GM20431 (cell line): ENCODE data around the gene EFNB1.

Experiments used
- in situ Hi-C: fragments of 300-500 bp; cut with MseI, MboI; formaldehyde crosslinking; loops from one replicate; pipeline ENCODE4 v1.15.0; 2020; ENCODE audit warnings: low sequenced_read_pairs; ENCODE audit not compliant: unreplicated experiment

Gene EFNB1

DNA sequence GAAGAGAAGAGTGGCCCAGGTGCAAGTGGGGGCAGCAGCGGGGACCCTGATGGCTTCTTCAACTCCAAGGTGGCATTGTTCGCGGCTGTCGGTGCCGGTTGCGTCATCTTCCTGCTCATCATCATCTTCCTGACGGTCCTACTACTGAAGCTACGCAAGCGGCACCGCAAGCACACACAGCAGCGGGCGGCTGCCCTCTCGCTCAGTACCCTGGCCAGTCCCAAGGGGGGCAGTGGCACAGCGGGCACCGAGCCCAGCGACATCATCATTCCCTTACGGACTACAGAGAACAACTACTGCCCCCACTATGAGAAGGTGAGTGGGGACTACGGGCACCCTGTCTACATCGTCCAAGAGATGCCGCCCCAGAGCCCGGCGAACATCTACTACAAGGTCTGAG, 11.4 kb downstream of the EFNB1 start:
- in situ Hi-C loops: loop anchor here (25.0 kb wide), 1 partner anchor 372 kb away; no protein-coding TSS in a partner anchor

DNA sequence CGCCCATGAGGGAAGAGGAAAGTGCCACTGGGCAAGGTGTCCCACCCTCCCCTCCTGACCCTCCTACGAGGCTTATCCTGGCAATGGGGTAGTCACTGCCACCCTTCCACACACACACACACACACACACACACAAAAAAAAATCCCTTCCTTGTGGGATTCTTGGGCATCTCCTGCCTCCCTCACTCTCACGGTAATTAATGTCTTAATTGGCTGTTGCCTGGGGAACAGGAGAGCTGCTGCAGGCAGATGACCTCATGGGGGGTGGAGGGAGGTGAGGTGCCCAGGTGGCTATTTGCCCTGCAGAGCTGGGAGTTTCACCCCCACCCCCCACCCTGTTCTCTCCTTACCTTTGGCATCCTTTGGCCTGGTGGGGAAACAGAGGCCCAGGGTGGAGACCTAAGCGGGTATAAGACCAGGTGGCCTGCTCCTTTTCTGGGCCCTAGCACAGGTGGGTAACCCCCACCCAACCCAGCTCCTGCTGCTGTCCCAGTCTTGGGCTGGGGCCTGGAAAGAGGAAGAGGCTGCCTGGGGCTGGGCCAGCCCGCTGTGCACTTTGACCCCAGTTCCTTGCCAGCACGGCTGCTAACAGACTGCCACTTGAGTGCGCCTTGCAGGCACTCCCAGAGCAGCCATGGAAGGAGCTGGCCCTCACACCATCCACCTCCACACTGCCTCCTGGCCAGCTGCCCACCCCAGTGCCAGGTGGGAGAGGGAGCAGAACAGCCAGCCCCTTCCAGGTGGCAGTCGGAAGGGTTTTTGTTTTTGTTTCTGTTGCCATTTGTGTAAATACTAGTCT, 12.6 kb downstream of the EFNB1 start:
- in situ Hi-C loops: loop anchor here (25.0 kb wide), 1 partner anchor 371 kb away; no protein-coding TSS in a partner anchor

DNA sequence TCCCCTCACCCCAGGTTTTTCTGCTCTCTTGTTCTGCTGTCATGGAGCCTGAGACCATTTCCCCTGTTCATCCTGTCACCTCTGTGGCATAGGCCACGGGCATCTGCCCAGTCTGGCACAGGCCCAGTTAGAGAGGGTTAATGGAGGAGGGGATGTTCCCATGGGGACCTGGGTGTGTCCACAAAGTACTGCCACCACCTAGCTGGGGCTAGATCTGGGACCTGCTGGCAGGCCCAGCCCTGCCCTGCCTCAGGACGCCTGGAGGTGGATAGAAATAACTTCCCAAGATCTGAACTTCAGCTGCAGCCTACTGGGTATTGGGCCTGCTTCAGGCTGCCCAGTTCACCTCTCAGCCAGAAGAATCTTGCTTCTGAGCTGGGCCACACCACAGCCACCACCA, 13.5 kb downstream of the EFNB1 start:
- in situ Hi-C loops: loop anchor here (25.0 kb wide), 1 partner anchor 370 kb away; no protein-coding TSS in a partner anchor

DNA sequence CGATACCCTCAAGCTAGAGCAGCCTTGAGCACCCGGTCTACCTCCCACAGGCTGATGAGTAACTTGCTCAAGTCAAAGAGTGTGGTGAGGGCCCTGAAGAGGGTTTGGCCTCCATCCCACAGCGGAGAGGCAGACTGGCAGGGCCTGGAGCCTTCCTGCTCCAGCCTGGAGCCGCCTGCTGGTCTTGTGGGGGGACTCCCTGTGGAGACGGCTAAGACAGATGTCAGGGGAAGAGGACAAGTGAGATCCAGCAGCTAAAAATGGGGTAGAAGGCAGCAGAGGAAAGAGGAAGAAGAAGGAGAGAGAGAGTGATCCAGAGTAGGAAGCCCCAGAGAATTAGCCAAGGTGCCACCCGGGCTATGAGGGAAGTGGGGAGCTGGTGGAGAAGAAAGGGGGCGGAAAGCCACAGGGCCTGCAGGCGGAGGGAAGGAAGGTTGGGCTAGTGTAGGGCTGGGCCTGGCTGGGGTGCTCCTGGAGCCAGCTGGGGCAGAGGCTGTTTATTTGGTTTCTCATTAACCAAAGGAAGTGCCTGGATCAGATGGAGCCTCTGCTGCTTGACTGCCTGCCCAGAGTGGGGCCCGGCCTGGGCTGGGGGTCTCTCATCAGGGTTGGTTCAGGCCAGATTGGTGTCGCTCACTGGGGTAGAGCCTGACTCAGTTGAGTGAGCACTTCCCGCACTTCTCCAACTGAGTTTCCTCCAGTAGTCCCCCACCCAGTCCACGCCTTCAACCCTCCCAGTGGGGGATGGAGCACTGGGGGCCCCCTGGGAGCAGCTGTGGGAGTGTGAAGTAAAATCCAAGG, 14.2 kb downstream of the EFNB1 start:
- in situ Hi-C loops: loop anchor here (25.0 kb wide), 1 partner anchor 369 kb away; no protein-coding TSS in a partner anchor

DNA sequence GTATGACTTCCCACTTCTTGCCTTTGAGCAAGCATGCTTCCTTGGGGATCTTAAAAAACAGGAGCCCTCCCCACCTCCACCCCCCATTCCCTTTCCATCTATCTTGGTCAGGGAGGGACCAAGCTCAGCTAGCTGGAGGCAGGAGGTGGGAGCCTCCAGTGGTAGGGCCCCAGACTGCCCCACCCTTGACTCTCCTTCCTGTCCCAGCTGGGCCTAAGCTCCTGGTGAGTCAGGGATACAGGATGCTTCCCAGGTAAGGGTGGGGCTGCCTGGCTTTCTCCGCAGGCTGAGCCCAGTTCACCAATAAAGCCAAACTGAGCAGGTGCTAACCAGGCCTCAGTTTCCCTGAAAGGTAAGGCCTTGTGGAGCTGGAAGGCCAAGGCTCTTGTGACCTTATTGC, 15.2 kb downstream of the EFNB1 start:
- in situ Hi-C loops: loop anchor here (25.0 kb wide), 1 partner anchor 368 kb away; no protein-coding TSS in a partner anchor

DNA sequence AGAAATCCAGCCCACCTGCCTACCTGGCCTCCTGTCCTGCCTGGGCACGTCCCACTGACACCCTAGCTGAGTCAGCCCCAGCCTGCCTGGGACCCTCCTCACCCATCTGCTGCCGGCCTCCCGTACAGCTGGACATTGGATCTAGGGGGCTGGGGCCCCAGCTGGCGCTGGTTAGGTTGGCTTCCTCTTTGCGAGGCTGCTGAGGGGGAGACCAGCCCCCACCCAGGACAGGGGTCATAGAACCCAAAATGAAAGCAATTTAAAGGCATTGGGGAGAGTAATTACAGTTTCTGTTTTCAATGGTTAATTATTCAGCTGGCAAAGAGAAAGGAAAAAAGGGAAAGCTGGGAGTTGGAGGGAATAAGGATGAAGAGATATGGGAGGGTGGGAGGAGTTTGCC, 15.8 kb downstream of the EFNB1 start:
- in situ Hi-C loops: loop anchor here (25.0 kb wide), 1 partner anchor 368 kb away; no protein-coding TSS in a partner anchor

DNA sequence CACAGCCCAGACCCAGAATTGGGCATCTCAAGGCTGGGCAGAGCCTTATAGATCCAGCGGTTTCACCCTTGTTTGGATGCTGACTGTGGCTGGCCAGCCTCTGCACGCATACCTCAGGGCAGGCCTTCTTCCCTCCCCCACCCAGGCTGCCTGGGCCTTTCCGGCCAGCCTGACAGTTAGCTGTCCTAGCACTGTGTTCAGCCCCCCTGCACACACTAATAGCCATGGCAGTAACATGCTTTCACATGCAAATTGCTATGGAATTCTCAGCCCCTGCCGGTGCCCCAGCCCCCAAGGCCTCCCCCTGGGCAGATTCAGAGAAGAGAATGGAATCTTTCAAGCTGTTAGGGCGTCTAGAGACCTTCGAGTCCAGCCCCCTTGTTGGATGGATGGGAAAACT, 17.7 kb downstream of the EFNB1 start:
- in situ Hi-C loops: loop anchor here (25.0 kb wide), 1 partner anchor 366 kb away; no protein-coding TSS in a partner anchor

DNA sequence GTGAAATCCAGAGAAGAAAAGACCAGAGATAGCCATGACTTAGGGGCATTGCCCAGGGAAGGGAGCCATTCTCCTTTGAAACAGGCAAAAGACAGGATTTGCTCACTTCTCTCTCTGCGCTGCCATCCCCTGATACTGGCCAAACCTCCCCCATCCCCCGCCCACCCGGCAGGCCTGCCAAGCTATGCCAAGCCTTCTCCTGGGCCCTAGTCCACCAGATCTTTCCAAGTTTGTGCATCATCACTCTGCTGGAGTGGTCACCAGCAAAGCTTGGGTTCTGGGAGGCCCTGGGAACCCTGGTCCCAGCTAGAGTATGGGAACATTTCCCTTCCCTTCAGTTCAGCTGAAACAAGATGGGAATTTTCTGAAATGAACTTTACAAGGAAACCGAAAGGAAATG, 18.4 kb downstream of the EFNB1 start:
- in situ Hi-C loops: loop anchor here (25.0 kb wide), 1 partner anchor 365 kb away; no protein-coding TSS in a partner anchor

DNA sequence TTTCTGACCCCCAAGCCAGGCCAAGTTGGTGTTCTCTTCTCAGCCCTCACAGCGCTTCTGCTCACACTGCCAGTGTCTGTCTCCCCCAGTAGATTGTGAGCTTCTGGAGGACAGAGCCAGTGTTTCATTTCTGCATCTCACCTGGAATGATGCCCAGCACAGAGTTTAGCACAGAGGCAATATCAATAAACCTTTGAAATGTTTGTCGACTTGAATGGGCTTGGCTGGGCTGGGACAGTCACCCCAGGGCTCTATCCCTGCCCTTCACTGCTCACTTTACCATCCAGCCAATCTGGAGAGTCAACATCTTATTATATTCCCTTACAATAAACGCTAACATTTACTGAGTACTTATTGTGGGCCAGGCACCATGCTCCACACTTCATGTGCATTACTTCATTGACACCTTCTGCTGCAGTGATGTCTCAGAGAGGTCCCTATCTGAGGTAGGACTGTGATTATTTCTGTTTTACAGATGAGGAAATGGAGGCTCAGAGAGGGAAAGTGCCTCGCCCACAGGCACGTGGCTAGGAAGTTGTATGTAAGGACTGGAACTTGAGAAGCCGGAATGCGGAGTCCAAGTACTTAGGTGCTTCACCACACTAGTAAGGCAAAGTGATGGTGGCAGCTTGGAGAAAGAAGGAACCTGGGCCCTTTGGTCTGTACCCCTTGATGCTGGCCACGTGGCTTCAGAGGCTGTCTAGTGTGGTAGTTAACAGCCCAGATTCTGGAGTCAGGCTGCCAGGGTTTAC, 19.5 kb downstream of the EFNB1 start:
- in situ Hi-C loops: loop anchor here (25.0 kb wide), 1 partner anchor 364 kb away; no protein-coding TSS in a partner anchor

DNA sequence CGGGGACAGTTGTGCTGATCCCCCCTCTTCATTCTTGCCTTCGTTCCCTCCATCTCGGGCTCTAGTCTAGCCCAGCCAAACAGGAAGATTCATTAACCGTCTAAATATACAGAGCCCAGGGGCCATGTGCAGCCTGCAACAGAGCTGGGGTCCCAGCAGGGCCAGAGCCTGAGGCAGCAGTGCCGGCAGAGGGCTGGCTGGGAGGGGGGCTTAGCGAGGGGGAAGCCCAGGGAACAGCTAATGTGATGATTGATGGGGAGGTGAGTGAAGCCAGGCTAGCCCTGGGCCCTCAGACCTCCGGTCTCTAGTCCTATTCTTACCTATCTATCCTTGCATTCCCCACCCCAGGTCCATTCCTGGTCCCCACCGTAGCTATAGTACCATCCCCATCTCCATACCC, 22.3 kb downstream of the EFNB1 start:
- in situ Hi-C loops: no loop called here

DNA sequence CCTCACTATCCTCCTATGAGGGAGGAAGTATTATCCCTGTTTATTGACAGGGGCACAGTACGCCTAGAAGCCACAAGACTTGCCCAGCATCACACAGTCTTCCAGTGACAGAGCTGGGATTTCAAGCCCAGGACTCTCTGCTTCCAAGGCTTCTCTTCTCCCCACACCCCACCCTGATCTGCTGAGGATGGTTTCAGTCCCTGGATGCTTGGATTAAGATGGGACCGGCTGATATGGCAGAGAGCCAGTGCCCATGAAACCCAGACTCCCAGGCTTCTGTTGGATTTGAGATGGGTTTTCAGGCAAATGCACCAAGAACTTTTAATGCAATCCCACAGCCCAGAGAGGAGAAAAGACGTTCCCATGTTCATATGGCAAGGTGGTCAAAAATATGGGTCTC, 23.2 kb downstream of the EFNB1 start:
- in situ Hi-C loops: no loop called here

DNA sequence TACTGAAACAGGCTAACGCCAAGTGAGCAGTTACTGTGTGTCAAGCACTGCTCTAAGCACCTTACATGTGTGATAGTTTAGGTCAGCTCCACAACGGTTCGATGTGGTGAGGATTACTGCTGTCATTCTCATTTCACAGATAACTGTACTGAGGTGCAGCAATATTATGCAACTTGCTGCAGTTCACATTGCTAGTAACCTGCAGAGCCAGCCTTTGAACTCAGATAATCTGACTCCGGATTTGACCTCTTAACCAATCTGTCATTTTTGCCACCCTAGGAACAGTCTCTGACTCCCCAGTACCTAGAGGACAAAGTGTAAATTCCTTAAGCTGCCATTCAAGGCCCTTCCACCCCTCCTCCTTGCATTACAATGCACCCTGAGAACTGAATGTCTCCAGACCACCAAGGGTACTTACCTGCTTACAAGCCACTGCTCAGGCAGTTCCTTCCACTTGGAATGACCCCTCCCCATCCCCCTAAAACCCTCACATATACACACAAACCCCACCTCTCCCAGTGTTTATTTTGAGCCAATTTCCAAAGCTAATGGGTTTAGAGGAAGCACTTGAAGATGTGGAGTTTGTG, 24.9 kb downstream of the EFNB1 start:
- in situ Hi-C loops: no loop called here

DNA sequence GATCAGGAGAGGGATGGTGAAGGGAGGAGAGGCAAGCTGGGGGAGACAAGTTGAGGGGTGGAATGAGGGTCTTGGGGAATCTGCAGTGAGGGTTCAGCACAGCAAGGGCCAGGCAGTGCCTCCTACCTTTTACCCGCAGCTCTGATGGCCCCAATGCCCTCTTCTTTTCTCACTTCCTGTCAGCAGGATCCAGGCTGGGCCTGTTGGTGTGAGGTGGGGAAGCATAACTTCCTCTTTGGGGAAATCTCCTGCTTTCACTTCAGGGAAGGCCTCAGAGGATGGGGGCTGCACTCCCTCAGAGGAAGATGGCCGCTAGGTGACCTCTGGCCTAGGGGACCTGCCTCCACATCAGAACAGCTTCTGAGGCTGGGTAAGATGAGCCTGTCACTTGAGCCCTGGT, 36.5 kb downstream of the EFNB1 start:
- in situ Hi-C loops: no loop called here

DNA sequence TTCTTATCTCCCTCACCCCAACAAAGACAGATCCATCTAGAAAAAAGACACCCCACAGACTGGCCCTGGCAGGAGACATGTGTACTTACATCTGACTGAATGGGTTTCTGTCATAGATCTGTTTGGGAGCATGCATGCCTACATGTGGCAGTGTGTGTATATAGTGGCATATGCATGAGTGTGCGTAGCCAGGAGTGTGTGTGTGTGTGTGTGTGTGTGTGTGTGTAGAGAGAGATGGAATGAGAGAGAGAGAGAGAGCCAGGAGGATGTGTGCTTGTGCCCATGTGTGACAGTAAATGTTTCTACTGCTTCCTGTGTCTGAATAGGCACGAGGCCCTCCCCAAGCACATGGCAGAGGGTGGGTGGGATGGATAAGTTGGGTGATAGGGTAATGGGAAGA, 37.1 kb downstream of the EFNB1 start:
- in situ Hi-C loops: no loop called here

DNA sequence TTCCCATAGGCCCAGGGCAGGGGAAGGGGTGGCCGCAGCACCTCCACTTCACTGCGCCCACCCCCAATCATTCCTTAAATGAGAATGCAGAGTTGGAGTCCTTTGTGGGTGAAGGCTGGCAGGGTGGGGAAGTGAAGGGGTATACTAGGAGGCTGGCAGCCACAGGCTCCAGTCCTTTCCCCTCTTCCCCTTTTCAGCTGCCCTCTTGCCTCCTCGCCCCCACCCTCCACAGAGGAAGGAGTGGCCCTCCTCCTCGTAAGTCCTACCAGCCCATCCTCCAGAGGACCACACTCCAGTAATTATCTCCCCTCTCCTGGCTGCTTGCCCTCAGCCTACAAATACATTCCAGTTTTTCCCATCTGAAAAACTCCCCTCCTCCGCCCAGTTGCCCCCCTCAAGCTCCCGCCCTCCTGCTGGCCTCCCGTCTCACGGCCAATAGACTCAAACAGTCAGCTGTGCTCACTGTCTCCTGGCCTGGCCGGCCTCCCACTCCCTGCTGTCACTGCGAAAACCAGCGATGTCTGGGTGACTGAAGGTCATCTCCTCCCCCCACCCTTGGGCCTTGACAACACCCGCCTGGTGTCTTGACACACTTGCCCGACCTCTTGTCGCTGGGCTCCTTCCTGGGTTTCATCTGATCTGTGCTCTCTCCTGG, 38.8 kb downstream of the EFNB1 start:
- in situ Hi-C loops: no loop called here

DNA sequence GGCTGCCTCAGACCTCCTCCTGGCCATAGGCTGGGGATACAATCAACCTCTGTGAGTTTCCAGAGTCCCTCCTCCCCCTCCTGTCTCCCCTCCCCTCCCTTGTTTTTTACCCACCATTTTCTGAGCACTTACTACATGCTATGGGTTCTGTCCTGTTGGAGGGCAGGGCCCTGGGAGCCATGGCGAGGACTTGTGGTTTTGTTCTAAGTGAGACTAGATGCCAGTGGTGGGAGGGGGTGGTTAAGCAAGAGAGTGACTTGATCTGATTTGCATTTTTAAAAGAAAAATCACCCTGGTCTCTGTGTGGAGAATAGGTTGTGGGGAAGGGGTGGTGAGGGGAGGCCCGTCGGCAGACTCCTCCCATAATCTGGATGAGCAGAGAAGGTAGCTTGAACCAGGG, 39.5 kb downstream of the EFNB1 start:
- in situ Hi-C loops: no loop called here

DNA sequence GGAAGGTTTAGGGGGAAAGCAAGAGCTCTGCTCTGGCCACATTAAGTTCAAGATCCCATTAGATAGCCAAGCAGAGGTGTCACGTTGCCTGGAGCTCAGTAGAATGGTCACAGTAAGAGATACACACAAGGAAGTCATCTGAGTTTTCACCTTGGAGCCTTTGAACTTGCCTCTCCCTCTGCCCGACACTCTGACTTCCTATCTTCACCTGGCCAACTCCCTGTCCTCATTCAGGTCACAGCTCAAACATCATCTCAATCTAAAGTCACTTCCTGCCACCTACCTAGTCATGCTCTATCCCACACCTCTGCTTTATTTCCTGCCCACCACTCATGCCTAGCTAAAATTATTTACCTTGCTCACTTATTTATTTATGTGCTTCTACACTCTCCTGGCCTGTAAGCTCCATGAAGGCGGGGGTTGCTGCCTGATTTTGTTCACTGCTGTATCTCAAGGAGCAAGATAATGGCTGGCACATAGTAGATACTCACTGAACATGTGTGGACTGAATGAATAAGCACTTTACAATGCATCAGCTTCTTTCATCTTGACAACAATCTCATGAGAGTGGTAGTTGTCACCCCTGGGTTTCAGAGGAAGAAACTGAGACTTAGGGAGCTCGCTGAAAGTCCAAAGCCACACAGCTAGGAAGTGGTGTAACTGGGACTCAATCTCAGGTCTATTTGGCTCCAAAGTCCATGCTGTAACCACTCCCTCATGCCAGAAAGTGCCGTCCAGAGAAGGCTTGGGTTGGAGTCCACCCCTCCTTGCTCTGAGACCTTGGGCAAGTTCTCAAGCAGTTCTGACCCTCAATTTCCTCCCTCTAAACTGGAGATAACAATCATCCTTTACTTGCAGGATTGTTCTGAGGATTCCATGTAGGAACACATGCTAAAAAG, 40.3 kb downstream of the EFNB1 start:
- in situ Hi-C loops: no loop called here

DNA sequence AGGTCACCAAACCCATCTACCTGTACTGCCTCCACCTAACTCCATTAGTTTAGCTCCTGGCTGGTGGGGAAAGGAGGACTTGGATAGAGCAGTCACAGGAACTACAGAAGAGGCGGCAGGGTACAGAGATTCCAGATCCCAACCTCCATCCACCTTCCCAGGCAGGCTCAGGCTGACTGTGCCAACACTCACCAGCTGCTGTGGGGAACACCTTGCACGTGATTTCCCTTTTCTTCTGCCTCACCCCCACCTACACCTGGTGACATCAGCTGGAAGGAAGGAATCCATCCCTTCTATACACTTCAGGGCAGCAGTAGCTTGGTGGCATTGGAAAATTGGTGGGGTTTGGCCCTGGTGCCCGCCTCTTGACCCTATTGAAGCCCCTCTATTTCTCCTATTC, 41.5 kb downstream of the EFNB1 start:
- in situ Hi-C loops: no loop called here
